NCI-H1417 (cell line): ENCODE results near the gene FUT9.

Source experiments
- DNase-seq, 3 experiments: peaks; one replicate each; lab custom pipeline; 2025; lab: John Stamatoyannopoulos, UW

The FUT9 gene

GRCh38 chr6:96015518-96016333, at the start of gene FUT9:
Gene FUT9, plus strand, starts transcription at chr6:96015974. Its CDS starts 187,182 bp downstream, at chr6:96203156.
- DNase-seq: peak; percentile 95

DNA sequence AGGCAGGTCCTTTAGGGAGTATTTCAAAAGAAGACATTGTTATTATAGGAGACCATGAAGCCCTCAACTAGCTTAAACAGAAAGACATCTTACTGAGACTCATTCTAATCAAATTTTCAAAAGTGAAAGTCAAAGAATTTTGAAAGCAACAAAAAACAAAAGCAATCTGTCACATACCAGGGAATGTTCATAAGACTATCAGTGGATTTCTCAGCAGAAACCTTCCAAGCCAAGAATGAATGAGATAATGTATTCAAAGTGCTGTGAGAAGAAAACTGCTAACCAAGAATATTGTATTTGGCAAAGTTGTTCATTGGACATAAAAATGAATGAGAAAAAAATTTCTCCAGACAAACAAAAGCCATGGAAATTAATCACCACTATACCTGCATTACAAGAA, 48.2 kb upstream of the FUT9 start:
- DNase-seq: no peak

DNA sequence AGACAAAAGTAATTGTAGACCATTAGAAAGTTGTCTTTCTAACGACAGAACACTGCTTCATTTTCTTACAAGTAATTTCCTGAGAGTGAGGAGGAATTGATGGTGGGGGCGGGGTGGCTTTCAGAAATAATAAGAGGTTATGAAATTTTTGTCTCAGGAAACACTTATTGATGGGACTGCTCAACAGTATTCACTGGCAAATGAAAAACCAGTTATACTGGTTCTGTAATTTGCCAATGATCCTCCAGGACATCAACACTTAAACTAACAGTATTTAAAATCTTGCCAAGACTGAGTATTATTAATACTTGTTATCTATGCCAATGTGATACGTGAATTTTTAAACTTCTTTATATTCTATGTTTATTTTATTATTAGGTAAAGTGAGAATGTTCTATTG, 41.8 kb upstream of the FUT9 start:
- peak in 2 of 3 experiments; percentile 17 to 65 for DNase-seq

GRCh38 chr6:95978230-95978629, 37.5 kb upstream of the FUT9 start:
- DNase-seq: peak in 1 of 3 experiments; percentile 7

DNA sequence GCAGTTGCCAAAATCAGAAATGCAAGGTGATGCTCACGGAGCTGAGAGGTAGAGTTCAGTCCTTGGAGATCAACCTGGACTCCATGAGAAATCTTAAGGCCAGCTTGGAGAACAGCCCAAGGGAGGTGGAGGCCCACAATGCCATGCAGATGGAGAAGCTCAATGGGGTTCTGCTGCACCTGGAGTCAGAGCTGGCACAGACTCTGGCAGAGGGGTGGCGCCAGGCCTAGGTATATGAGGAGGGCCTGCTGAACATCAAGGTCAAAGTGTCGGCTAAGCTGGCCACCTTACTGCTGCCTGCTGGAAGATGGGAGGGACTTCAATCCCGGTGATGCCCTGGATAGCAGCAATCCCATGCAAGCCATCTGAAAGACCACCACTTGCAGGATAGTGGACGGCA, 23.9 kb upstream of the FUT9 start:
- no peak for DNase-seq

DNA sequence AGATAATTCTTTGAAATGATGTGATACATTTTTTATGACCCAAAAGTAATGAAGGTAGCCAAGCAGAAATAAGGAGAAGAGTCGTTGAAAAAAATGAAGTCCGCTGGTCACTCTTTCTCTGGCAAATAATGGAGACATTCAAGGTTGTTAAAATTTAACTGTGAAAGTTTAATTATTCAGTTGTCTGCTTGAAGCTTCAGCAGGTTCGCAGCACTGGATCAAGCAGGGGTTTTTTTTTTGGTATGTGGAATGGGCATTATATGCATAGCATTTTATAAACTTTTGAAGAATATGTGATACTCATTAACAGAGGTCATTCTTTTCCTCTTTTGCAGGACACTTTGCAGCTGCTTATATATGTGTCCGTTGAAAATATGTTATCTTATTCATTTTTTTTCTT, 21.6 kb upstream of the FUT9 start:
- DNase-seq: no peak

DNA sequence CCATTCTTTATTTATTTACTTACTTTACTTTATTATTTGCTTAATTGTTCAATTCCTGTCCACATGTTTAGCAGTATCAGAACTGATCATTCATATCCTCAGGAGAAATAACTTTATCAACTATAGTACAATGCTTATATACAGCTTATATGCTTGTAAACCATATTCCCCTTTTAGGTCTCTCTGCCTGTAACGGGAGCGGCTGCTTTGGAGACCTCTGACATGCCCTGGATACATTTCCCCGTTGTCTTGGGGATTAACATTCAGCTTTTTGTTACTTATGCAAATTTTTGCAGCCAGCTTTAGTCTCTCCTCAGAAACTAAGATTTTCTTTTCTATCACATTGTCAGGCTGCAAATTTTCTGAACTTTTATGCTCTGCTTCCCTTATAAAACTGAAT, 17.6 kb upstream of the FUT9 start:
- no peak for DNase-seq

GRCh38 chr6:96001891-96002575, 13.7 kb upstream of the FUT9 start:
- DNase-seq: no peak

DNA sequence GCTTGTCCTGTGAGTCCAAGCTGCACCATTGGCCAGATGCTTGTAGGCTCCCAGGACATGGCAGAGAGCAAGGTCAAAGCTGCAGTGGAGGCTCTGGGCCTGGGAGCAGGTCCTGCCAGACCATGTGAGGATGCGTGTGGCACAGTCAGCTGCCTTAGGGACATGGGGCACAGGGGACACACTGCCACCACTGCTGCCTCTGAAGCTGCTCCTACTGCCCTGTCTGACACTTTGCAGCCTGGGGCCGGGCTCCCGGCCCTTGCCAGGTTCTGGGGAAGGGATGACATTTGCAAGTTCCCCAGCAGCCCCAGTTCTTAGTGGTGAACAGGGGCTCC, 13.2 kb upstream of the FUT9 start:
- DNase-seq: no peak

GRCh38 chr6:96002912-96003311, 12.9 kb upstream of the FUT9 start:
- no peak for DNase-seq

DNA sequence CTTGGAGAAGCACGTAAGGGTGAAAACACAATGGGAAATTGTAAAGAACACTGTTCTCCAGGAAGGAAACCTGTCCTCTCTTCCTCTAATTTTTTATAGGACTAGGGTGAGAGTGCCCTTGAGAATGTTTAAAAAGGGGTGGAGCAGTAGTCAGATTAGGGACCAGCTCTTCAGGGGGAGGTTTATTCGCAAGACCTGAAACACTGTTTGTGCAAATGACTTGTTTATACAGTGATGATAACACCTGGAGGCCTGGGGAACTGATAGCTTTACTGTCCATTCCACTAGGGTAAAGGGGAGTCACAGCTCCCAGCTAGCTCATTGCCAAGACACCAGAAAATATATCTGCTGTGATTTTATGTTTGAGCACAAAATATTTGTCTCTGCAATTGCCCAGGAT, 8.1 kb upstream of the FUT9 start:
- DNase-seq: peak in 2 of 3 experiments; percentile 16 to 42

- no peak for DNase-seq
Measured at GRCh38 chr6:96013531-96013930, 2.2 kb upstream of the FUT9 start.

DNA sequence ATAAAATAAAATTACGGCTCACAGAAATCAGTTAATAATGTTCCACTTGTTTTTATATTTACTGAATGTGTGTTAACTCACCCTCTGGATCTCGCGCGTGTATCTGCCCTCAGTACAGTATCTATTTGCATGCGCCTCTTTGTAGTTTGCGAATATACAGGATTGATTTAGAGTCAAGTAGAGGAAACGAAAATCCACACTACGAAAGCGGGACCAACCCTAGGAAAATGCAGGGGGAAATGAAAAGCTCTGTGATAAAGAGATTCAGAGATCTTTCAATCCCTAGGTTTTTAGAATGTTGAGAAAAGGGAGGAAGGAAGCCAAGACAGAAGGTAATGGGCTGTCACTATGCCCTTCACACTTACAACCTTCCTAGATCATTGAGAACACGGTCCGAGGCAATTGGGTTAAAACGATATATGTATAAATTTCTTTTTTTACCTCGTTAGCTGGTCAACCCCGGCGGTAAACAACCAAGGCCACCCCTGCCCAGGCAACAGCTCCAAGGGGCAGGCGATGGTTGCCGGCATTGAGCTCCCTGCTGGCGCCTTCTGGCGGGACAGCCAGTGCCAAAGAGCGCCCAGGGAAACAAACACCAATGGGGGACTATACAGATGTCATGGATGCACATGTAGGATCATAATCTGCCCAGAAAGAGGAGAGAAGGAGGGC, 792 bp upstream of the FUT9 start:
- DNase-seq: peak; percentile 50 to 79 (median 70)

GRCh38 chr6:96016334-96017069, 728 bp downstream of the FUT9 start:
- DNase-seq: peak; percentile 35 to 77 (median 70)

DNA sequence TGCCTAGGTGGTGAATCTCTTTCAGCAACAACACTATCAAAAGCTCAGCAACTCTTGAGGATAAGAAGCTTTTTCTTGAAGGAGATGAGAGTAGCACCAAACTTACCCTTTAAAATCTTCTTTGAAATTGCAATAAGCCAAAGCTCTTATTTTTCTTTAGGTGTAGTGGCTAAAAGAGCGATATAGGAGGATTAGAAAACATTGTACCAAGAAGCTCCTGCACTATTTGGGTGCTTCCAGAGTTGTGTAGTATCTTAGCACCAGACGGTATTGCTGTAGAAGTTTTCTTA, 1.2 kb downstream of the FUT9 start:
- DNase-seq: no peak

DNA sequence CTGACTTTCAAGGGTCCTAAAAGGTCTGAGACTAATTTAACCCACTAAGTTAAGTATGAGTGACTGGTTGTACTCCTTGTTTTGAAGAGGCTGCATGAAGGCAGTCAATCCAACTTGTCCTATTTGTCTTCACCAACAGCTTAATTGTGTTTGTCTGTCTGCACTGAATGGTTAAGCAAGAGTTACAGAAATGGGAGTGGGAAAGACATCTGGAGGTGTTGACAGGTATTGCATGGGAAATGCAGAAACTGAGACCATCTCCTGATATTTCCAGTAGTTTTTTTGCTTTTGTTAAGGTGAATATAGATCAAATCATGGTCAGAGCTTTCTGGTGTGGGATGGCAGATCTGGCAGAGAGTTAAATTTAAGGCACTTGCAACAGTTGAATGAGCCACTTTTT, 6.5 kb downstream of the FUT9 start:
- DNase-seq: no peak

DNA sequence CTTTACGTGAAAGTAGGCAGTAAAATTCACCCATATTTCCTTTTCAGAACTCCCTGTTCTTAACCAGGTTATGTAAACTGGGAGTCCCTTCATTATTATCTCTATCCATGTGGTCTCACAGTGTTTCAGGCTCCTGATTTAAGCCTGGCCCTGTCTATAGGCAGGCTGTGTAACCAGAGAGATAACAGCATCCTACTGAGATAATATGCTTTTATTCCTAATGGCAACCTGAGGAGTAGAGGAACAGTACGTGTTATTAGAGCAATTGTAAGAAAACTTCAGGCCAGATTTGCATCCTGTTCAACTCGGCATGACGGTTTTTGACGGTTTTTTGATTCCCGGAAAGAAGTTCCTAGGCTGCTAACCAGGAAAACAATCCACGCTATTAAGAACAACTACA, 16.9 kb downstream of the FUT9 start:
- peak in 2 of 3 experiments; percentile 51 to 83 for DNase-seq

DNA sequence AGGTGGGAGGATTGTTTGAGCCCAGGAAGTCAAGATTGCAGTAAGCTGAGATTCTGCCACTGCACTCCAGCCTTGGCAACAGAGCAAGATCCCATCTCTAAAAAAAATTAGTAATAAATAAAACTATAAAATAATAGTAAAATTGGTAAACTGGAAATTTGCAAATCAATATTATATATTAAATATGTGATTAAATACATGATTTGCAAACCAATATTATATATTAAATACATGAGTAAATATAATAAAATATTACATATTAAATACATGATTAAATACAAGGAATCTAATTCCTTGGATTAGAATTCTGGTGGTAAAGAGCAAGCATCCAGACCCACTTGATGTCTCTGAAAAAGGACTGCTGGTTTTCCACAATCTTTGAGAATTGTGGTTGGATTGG, 35.8 kb downstream of the FUT9 start:
- no peak for DNase-seq

- DNase-seq: no peak
Measured at GRCh38 chr6:96058082-96058481, 42.3 kb downstream of the FUT9 start.

DNA sequence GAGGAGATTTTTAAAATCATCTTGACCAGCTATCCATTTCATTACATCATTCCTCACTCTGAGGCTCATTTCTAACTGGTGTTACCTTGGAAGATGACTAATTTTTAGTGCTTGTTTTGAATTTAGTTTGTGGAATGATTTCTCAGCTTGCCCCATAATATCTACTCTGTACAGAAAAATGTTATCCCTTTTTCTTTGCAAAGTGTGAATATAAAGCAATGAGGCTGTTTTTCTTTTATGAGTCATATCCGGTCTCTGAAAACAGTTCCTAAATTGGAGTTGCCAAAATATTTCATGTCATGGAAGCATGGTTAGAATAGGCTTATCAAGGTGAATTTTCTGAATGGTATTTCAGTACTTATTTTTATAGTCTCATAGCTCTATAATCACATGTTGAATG, 43.8 kb downstream of the FUT9 start:
- DNase-seq: no peak

GRCh38 chr6:96060249-96060648, 44.5 kb downstream of the FUT9 start:
- DNase-seq: no peak

DNA sequence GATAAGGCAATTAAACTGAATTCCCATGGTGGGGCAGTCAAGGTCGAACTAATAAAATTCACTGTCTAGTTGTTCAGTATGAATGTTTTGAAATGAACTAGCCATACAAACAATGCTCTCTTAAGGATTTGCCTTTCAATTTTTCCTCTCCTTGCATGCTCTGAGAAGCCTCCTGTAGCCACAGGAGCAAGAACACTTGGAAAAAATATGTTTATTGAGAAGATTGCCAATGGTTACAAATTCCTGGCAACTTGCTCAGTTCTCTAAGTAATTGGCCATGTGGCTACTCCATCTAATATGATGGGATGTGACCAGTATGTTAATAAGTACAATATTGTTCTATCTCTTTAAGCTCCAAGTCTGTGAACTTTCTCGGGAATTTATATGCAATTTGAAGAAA, 49.4 kb downstream of the FUT9 start:
- DNase-seq: no peak

DNA sequence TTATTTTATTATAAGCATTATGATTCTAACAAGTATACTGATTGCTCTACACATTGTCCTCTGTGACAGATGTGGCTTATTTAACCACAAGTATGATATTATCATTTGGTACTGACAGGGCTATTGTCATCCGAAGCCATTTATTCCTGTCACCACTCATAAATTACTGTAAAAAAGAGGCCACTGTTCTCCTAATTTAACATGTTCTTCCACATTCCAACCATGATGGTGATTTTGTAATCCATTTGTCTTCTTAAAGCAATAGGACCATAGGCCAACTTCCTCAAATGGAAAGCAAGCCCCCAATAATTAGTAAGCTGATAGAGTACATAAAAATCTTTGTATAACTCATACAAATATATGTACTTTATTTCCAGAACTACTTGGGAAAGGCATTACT, 50.6 kb downstream of the FUT9 start:
- no peak for DNase-seq
